Measurements from ENCODE around the gene YIPF3.
A peak's percentile ranks its signal among the peaks of the same experiment; 100 is the strongest.
"Not testable (repeated sequence)": the region's sequence is repeated elsewhere in the genome, so short reads cannot be mapped to it uniquely, and the experiment has no call there.

The YIPF3 gene

DNA sequence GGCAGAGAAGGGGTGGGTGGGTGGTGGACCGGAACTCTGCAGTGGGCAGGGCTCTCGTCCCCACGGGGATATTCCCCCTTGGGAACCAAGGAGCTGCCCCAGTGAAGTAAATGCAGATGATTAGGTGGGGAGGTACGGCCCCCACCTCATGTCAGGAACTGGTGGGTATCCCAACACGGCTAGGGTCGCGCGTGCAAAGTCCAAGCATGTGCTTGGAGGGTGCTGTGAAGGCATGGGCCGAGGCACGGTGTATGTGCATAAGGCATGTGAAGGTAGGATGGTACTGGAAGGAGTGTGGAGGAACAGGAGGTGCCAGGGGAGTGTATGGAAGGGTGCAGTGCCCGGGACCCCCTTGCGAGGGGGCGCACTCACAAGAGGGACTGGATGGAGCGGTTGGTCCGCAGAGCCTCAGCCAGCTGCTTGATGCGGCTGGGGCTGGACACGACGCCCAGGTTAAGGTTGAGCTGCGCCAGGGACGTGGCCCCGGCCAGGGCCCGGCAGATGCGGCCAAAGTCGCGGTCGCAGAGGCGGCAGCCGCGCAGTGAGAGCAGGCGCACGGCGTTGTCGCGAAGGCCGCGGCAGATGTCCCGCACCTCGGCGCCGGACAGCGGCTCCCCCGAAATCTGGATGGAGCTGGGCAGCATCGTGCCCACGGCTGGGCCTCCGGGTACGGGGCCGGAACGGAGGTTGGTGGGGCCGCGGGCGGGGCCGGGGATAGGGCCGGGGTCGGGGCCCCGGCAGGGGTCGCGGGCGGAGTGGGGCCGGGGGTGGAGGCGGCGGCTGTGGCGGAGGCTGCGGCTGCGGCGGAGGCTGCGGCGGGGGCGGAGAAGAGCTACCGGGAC lies 7.4 kb downstream of the YIPF3 start:
- DNase-seq (ENCODE audit: low spot score), result no peak

DNA sequence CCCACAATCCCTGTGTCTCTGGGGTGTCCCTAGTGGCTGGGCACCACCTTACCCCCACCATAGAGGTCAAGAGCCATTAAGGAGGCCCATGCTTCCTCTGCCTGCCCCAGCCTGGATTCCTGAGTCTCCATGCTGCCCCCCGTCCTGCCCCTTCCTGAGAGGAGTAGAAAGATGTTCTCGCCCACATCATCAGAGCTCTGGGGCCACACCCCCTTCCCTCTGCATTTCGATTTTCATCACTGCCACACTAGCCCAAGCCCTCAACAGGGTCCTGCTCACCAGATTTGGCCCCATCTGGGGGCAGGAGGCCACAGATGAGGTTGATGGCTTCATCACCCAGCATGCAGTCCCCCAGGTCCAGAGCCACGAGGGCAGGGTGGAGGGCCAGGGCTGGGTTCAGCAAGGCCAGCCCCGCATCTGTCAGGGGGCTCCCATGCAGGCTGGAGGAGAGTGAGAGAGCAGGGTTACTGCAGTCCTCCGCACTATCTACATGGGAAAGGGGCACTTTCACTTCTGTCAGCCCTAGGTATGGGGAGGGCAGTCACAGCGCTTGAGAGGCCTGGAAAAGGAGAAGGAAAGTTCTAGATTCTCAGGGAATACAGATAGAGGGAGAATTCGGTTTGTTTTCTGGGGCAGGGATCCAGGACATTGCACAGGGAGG lies 8.1 kb downstream of the YIPF3 start:
- DNase-seq (ENCODE audit: low spot score), result no peak

DNA sequence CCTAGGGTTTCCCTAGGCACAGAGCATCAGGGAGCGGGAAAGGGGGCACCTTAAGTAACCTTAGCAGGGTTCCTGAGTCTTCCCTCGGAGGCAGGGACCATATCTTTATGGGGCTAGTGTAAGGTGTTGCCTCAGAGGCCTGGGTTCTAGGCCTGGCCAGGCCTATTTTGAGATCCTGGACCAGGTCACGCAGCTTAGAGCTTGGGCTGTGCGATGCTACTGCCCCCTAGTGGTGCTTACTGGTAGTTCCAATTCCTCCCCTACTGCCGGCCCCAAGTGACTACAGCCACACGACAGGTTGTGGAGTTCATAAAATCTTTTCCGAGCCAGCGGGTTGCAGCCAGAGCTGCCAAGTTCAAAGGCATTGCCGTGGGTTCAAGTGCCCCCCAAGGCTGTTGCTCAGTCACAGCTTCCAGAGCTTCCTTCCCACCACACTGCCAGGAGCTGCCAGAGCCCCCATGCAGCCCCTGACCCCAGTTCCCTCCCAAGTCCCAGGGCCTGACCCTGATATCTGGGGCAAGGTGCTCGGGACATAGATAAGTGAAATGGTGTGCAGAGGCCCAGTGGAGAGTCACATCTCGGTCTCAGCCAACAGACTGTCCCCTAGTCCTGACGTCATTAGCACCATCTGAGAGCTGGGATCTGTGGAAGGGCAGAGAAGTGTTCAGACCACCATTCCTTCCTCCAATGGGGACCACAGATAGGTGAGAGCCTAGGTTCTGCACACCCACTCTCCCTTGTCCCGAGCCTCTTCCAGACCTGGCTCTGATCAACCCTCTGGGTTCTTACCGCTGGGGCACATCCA lies 9.9 kb downstream of the YIPF3 start:
- peak; percentile 85 for DNase-seq (ENCODE audit: low spot score)

DNA sequence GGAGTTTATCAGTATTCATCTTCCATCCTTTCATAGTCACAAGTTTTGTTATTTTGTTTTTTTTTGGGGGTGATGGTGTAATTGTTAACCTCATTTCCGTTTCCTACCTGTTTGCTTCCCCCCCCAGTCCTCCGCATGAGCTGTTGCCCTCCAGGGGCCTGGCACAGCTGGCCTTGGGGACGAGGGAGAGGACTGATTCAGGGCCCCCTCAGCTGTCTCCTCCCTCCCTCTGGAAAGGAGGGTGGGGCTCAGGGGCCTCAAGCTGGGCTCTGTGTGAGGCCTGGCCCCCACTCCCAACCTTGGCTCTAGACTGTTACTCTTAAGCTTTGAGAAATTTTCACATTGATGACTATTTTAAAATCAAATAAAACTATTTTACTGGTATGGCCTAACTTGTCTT lies 10.6 kb downstream of the YIPF3 start:
- DNase-seq (ENCODE audit: low spot score), result no peak

DNA sequence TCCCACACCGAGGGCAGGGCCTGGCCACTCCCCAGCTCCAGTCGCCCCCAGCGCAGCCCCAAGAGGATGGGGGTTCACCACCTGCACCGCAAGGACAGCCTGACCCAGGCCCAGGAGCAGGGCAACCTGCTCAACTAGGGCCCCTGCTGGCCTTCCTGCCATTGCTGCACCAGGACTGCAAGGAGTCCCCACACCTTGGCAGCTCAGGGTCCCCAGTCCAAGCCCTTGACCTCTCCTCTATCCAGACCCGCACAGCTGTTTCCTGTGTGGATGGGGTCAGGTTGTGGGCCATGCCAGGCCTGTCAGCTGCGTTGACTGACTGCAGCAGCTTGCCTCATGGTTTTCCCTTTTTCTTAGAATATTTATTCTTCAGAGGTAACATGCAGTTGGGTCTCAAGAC lies 11.0 kb downstream of the YIPF3 start:
- no peak for DNase-seq (ENCODE audit: low spot score)

DNA sequence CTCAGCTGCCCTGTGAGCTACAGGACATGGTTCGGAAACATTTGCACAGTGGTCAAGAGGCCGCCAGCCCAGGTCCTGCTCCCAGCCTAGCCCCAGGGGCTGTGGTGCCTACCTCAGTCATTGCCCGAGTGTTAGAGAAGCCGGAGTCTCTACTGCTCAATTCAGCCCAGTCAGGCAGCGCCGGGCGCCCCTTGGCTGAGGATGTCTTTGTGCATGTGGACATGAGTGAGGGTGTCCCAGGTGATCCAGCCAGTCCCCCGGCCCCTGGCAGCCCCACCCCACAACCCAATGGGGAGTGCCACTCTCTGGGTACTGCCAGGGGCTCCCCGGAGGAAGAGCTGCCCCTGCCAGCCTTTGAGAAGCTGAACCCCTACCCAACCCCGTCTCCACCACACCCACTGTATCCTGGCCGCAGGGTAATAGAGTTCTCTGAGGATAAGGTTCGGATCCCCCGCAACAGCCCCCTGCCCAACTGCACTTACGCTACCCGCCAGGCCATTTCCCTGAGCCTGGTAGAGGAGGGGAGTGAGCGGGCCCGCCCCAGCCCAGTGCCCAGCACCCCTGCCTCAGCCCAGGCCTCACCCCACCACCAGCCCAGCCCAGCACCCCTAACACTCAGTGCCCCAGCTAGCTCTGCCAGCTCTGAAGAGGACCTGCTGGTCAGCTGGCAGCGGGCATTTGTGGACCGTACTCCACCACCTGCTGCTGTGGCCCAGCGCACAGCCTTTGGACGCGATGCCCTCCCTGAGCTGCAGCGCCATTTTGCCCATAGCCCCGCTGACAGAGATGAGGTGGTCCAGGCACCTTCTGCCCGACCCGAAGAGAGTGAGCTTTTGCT lies 11.8 kb downstream of the YIPF3 start:
- DNase-seq (ENCODE audit: low spot score), result no peak

DNA sequence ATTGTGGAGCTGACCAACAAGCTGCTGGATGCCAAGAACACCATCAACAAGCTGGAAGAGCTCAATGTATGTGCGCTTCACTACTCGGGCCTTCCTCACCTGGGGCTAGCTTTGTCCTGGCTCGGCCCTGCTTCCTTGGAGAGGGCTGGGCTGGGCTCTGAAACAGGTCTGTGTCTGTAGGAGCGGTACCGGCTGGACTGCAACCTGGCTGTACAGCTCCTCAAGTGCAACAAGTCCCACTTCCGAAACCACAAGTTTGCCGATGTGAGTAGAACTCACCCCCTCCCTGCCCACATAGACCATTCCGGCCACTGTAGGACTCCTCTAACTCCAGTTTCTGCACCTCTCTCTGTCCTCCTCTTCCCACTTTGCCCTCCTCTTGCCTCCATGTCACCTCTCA lies 13.3 kb downstream of the YIPF3 start:
- DNase-seq (ENCODE audit: low spot score), result no peak

DNA sequence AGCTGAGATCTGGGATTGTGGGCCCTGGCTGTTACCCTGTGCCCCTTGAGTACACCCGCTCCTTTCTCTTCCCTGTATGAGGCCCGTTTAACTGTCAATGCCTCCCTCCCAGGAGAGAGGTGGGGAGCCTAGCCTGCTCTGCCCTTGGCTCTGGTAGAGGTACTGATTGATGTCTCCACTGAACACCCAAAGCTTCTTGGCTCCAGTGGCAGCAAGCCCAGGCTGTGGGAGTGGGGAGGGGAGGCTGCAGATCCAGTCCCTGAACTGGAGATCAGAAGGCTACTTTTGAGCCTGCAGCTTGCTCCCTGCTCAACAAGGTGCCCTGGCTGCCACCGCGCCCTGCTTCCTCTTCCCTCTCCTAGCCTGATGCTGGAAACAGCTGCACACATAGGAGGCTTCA lies 14.1 kb downstream of the YIPF3 start:
- DNase-seq (ENCODE audit: low spot score), result no peak

DNA sequence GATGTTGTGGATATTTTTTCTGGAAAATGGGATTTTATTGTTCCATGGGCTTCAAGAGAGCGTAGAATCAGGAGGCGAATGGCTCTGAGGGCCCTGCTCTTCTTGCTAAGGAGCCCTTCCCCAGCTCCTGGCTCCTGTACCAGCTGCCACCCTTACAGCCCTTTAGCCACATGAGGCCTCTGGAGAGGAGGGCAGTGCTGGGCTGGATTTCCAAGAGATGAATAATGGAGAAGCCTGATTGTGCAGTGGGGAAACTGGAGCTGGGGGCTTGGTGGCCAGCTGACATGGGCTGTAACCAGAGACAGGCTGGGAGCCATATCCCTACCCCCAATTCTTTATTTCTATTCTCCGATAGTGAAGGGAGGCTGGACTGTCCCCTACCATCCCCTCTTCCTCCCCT lies 15.8 kb downstream of the YIPF3 start:
- DNase-seq (ENCODE audit: low spot score), result no peak

DNA sequence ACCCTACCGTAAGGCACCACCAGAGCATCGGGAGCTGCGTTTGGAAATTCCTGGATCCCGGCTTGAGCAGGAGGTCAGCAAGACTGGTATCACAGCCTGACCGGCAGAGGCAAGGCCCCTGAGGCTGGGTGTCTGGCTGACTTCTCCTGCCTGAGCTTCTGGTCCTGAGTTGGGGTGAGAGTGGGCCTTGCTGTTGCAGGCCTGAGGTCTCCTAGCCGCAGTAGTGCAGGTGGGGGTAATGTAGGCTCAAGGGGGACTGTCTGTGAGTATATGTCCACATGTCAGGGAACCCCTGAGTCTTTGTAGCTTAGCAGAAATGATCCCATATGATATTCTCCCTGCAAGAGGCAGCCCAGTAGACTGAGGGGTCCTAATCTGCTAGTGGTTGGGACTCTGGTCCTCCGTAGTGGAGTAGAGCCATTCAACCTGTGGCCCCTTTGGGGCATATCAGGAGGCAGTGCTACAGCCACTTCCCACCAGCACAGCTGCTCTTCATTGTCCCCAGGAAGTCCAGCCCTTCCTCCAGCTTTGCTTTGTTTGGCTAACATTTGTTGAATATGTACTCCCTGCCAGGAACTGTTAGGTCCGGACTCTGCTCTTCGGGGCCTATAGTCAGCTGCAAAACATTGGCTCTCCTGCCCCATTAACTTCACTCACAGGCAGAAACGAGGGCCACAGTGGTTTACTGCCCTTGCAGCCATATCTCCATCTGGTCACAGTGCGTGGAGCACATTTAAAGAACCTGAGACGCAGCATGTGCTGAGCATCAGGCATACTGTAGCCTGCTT lies 17.5 kb downstream of the YIPF3 start:
- no peak for DNase-seq (ENCODE audit: low spot score)

DNA sequence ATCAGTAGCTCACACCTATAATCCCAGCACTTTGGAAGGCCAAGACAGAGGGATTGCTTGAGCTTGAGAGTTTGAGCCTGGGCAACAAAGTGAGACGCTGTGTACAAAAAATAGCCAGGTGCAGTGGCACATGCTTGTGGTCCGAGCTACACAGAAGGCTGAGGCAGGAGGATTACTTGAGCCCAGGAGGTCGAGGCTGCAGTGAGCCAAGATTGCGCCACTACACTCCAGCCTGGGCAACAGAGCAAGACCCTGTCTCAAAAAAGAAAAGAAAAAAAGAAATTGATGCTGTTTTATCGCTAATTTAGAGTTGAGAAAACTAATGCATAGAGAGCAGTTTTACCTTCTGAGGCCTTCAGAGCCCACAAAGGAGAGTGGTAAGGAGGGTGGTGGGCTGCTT lies 18.4 kb downstream of the YIPF3 start:
- not testable (repeated sequence) for DNase-seq (ENCODE audit: low spot score)

DNA sequence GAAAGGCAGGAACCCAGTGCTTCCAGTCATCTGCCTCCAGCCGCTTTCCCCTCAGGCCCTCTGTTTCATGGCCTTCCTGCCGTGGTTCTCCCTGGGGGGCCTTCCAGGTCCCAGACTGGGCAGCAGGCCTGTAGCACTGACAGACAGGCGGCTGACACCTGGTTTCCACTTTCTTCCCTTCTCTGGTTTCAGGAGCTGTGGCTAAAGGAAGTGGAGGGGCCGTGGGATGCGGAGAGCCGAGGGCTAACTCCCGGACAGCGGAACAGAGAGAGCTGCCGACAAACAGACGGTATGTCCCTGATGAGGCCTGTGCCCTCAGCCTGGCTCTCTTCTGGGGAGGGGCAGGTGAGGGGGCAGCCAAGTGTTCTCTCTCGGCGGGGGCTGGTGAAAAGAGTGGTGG lies 19.0 kb downstream of the YIPF3 start:
- no peak for DNase-seq (ENCODE audit: low spot score)

DNA sequence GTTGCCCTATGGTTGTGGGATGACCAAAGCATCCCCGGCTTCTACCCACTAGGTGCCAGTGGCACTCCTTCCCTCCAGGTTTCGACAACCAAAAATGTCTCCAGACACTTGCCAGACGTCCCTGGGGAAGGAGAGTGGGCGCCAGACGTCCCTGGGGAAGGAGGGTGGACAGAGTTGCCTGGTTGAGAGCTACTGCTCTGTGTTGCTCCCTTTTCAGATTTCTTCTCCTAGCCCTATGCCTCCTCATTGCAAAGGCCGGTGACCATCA lies 19.7 kb downstream of the YIPF3 start:
- no peak for DNase-seq (ENCODE audit: low spot score)

DNA sequence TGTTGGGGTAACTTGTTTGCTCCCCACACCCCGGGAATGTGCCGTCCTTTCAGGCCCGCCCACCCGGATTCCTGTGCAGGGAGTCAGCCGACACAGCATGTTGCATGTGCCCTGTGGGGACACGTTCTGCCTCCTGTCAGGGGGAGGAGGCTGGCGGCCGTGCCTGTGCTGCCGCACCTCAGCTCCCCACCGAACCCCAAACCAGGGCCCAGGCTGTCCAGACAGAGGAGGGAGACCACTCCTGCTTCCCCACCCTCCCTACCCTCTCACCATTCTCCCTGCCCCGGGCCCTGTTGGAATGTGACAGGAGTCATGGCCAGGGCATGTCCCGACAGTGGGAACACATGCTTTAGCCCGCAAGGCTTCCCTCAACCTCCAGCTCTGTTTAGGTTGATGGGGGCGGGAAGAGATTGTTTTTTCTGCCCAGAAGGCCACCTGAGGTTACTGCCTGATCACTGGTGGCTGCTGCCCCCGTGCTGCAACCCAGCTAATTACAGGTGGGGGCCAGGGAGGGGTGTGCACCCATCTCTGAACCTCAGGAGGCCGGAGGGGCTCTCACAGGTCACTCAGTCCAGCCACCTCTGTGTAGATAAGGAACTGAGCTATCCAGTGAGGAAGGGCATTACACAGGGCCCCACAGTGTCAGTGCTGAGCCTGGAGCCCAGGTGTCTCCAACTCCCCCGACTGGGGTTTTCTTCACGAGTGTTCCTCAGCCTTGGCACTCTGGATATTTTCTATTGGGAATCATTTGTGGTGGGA lies 20.2 kb downstream of the YIPF3 start:
- DNase-seq (ENCODE audit: low spot score), result no peak

DNA sequence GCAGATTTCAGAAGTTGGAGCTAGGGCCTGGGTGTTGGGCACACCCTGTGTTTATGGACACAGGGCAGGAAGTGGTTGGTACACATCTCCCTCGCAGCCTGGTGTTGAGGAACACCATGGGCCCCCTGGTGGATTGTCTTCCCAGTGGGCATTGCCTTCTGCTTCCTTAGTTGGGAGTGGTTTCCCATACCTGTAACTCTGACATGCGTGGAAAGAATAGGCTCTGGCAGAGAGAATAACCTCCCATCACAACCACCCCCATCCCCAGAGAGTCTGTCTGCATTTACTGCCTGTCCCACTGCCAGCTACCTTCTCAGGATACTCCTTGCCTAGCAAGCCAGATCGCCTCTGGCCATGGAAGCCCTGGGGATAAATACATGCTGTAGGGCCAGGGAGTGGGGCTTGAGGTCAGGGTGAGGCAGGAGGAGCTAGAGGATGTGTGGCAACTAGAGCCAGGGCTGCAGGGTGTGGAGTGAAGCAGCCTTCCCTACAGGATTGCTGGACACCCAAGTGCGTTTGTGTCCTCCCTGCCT lies 21.3 kb downstream of the YIPF3 start:
- DNase-seq (ENCODE audit: low spot score), result no peak

DNA sequence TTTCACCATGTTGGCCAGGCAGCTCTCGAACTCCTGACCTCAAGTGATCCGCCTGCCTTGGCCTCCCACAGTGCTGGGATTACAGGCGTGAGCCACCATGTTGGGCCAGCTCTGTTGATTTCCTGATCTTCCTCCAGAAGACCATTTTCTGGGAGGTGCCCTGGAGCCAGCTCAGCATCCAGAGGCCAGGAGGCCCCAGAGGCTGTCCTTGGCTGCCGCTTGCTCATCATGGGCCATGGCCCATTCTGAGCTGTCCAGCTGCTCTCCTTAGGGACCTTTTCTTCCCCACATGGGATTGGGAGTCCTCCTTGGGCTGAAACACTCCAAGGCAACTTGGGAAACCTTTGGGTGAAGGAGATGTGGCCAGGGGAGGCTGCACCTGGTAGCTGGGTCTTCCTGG lies 22.0 kb downstream of the YIPF3 start:
- DNase-seq (ENCODE audit: low spot score), result no peak

DNA sequence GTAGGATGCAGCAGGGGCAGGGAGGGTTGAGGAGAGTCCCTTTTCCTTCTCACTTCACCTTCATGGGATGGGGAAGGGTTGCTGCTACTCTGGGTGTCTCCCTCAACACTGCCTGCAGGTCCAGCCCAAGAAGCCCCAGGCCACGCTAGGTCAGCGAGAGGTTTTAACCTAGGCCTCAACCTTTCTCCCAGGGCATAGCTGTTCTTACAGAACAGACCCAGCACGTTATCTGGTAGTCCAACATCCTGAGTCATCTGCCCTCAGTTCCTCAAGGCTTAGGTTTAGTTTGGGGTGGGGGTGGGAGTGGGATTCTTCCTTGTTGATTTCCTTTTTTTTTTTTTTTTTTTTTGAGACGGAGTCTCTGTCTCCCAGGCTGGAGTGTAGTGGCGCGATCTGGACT lies 22.4 kb downstream of the YIPF3 start:
- DNase-seq (ENCODE audit: low spot score), result no peak

DNA sequence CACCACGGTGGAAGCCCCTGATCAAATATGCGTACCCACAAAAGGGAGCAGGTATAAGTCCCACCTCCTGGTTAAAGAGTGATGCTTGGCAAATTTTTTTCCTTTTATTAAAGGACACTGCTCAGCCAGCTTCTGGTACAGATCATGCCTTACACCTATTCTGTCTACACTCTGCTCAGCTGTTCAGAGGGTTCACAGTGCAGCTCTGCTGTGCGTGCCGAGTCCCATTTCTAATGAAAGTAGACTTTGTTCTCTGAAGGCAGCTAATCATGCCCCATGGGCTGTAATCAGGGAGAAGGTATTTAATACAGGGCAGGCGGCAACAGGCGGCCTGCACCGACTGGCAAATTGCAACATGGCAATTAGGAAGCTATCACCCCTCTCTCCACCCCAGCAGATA lies 22.9 kb downstream of the YIPF3 start:
- DNase-seq (ENCODE audit: low spot score), result no peak

DNA sequence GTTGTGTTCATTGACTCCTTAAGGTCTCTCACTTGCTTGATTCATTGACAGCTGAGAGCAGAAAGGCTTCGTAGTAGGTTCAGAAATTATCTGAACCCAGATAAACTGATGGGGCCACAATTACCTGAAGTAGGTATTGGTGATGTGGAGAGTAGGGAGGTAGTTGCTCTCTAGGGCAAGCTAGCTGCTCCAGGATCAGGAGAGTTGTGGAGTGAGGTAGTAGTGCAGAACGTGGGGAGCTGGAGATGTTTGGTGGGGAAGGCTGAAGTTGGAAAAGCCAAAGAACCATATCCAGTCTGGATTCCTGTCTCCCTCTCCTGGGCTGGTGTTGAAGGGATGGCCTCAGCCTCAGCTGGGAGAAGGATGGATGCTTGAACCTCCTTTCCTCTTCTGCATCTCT lies 23.5 kb downstream of the YIPF3 start:
- no peak for DNase-seq (ENCODE audit: low spot score)

DNA sequence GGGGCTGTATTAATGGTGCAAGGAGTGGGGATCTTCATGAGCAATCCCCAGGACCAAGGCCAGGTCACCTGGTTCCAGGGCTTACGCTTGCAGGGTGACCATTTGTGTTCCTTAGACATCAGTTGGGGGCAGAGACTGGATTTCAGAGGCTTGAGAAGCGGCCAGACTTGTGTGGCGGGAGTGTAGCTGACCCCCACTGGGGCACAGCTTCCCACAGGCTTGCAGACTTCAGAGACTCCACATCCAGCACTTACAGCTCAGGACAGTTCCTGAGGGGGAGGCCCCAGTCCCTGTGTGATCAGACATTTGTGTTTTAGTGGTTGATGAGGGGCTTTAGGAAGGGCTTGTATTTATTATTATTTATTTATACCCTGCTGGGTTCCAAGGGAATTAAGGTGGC lies 24.1 kb downstream of the YIPF3 start:
- no peak for DNase-seq (ENCODE audit: low spot score)

Measured in left forelimb (tissue), 1 donor.